H1 (cell line): ENCODE measurements around the gene DEFB126.

ENCODE experiments used
- ATF3 ChIP-seq: IDR thresholded peaks from 2 replicates; pipeline ENCODE4 v1.6.1; 2011; ENCODE audit warnings: low read depth, mild to moderate bottlenecking, low read length; ENCODE audit not compliant: insufficient read depth
- CTCF ChIP-seq, 3 experiments: IDR thresholded peaks; 1 replicate in 2 of 3; 2 replicates in 1 of 3; pipeline versions ENCODE4 v1.5.1 to v1.6.1; 2011; ENCODE audit warnings: low read length in 3 of 3, mild to moderate bottlenecking in 3 of 3, inconsistent platforms in 2 of 3, low read depth in 1 of 3, moderate library complexity in 1 of 3; ENCODE audit not compliant: insufficient read depth in 1 of 3; ENCODE audit errors: control extremely low read depth in 1 of 3
- HDAC6 ChIP-seq: IDR thresholded peaks from one replicate; pipeline ENCODE4 v1.7.1; 2012; ENCODE audit warnings: low read depth, mild to moderate bottlenecking, inconsistent platforms, low read length, moderate library complexity
- KDM4A ChIP-seq: IDR thresholded peaks from one replicate; pipeline ENCODE4 v1.7.1; 2012; ENCODE audit warnings: low read depth, mild to moderate bottlenecking, moderate library complexity, low read length, inconsistent platforms; ENCODE audit not compliant: severe bottlenecking
- PHF8 ChIP-seq: fragments of 200-600 bp; sonication (generic); conservative IDR thresholded peaks from 2 replicates; pipeline ENCODE4 v1.7.1; 2012; ENCODE audit warnings: low read depth, mild to moderate bottlenecking, inconsistent platforms, low read length, moderate library complexity
- POLR2A ChIP-seq, 2 experiments: IDR thresholded peaks; 1 replicate in 1 of 2; 2 replicates in 1 of 2; pipeline ENCODE4 v1.6.1; 2011; ENCODE audit warnings: low read depth in 2 of 2, low read length in 2 of 2, mild to moderate bottlenecking in 2 of 2; ENCODE audit errors: control extremely low read depth in 1 of 2
- RAD21 ChIP-seq, 2 experiments: IDR thresholded peaks in 1 of 2; conservative IDR thresholded peaks in 1 of 2; 2 replicates each; pipeline ENCODE4 v1.6.1; 2011; ENCODE audit warnings: low read depth in 2 of 2, low read length in 2 of 2, improper control_type of control experiment in 1 of 2, inconsistent platforms in 1 of 2, mild to moderate bottlenecking in 1 of 2, moderate library complexity in 1 of 2
- TAF1 ChIP-seq: IDR thresholded peaks from 2 replicates; pipeline ENCODE4 v1.6.1; 2011; ENCODE audit warnings: mild to moderate bottlenecking, low read depth, low read length
- YY1 ChIP-seq: IDR thresholded peaks from 2 replicates; pipeline ENCODE4 v1.6.1; 2011; ENCODE audit warnings: low read depth, mild to moderate bottlenecking, low read length
- ZNF274 ChIP-seq: IDR thresholded peaks from 2 replicates; pipeline ENCODE4 v1.7.0; 2012; ENCODE audit warnings: low read length, borderline replicate concordance; ENCODE audit errors: extremely low read depth

GRCh38 chr20:95215-95614 is 47.2 kb upstream of the DEFB126 start:
- no peak for TF ChIP-seq POLR2A (IDR thresholded peaks at IDR 0.05; ENCODE audit: control extremely low read depth in 1 of 2, low read depth in 2 of 2, low read length in 2 of 2)
- TF ChIP-seq ZNF274: no peak
- no peak for TF ChIP-seq TAF1
- no peak for TF ChIP-seq CTCF (IDR thresholded peaks at IDR 0.05; ENCODE audit: control extremely low read depth in 1 of 3, insufficient read depth in 1 of 3, low read depth in 1 of 3, low read length in 3 of 3)
- no peak for TF ChIP-seq ATF3
- TF ChIP-seq YY1: no peak
- TF ChIP-seq KDM4A: no peak
- TF ChIP-seq PHF8: no peak
- TF ChIP-seq RAD21 (IDR thresholded peaks at IDR 0.05 in 1 of 2, conservative IDR thresholded peaks at IDR 0.05 in 1 of 2; ENCODE audit: low read depth in 2 of 2, low read length in 2 of 2): no peak
- no peak for TF ChIP-seq HDAC6
